Activated CD4-positive, alpha-beta T cell treated with anti-CD3 and anti-CD28 coated beads, Interleukin-10, Interleukin-2, amounts not matched to agents 100 ng/mL and 50 ng/mL, durations not matched to agents 16 hours and 8 hours (primary cell): ENCODE results near the gene DBN1.

ENCODE experiments used
- DNase-seq: peaks from one replicate; pipeline ENCODE4 v3.0.0-alpha.2; 2020

The DBN1 gene

GRCh38 chr5:177472460-177473442, 683 bp downstream of the DBN1 start:
- peak; percentile 49 for DNase-seq

DNA sequence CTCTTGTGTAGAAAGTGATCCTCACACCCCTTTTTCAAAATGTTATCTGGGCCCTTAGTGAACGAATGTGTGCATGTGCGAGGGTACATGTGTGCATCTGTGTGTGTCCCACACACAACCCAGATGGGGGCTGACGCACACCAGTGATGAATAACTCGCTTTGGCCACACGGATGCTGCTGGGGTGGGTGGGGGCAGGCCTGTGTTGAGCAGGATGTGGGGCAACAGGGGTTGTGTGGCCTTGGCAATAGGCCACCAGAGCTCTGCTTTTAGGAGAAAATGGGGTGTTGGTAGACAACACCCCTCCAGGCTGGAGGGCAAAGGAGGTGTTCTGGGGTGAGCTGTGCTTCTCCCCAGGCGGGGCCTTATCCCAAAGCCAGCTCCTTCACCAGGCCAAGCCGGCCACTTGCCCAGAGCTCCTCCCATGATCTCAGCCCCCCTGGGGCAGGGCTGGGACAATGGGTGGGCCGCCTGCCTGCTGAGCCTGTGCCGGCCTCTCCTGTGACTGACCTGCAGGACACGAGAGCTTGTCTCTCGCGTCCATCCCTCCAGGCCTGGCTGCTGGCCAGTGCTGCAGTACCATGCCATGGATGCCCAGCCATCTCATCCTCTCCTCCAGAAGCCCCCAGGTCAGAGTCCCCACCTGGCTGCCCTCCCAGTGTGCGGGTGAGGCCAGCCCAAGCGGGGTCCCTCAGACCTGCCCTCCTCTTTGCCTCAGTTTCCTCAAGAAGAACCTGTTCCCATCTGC, 1.7 kb downstream of the DBN1 start:
- DNase-seq: no peak

GRCh38 chr5:177470759-177471536, 2.5 kb downstream of the DBN1 start:
- no peak for DNase-seq

DNA sequence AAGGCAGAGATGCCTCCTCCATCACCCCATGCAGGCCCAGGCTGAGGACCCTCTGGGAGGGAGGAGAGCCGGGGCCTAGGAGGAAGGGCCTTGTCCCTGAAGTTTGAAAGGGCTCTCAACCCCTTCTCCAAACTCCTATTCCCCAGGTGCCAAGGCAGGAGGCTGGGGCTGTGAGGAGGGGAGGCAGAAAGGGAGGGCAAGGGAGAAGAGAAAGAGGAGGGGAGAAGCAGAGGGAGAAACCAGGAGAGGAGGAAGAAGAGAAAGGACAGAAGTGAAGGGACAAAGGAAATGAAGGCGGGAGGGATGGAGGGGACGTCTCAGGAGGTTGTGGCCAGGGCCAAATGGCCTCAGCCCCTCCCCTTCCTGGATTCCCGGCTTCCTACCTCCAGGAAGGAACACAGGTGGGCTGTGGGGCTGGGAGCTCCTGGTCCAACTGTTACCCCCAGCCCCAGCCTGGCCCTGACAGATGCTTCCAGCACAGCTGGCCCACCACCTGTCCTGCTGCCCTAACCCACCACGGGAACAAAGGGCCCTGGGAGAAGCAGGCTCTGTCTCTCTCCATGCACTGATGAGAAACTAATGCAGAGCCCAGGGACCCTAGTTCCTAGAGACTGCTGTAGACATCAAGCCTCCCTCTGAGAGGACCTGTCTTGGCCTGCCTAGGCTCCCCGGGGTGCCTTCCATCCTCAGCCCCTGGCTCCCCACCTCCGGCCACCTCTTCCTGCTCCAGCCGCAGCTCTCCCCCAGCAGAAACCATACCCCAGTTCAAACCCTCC, 3.5 kb downstream of the DBN1 start:
- DNase-seq: no peak

- no peak for DNase-seq
Measured at GRCh38 chr5:177468685-177469628, 4.5 kb downstream of the DBN1 start.

DNA sequence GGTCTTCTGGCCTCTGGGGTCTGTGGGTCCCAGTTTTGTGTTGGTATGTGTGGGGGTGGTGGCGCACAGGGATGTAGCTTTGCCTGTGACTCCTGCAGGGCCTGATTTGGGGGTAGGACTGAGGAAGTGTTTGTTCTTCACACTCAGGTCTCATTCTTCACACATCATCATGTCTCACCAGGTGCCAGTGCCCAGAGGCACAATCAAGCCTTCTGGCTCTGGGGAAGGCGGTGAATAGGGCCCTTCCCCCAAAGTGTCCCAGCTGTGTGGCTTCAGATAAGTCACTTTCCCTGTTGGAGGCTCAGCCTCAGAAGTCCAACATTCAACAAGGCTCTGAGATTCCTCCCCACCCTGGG, 5.1 kb downstream of the DBN1 start:
- no peak for DNase-seq

DNA sequence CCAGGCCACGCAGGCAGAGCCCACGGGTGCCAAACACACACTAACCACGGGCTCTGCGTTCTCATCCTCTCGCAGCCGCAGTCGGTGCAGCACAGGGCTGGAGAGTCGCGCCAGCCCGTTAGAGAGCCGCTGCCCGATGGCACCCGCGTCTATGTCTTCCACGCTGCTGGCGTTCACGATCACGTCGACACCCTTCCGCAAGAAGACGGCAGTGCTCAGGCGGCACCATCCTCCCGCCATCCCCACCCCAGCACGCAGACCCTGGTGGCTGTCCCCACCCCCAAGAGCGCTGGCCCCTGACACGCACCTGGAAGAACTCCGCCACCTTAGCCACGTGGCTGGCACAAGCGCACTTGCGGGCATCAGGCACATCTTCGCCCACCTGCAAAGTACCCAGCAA, 6.0 kb downstream of the DBN1 start:
- no peak for DNase-seq

DNA sequence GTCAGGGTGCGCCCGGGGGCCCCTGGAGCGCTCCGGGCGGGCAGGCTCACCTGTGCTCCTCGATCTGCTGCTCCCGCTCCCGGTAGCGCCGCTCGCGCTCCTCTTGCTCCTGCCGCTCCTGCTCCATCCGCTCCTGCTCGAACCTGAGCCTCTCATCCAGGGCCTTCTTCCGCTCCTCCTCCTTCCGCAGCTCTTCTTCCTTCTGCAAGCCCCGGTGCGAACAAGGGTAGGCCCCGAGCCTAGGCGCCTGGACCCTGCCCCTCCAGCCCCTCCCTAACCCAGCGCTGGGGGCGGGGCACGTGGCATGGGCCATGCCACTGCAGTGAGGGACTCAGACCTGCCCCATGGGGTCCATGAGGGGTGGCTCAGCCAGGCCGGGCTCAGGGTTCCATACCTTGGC, 6.6 kb downstream of the DBN1 start:
- DNase-seq: no peak

GRCh38 chr5:177465044-177465443, 8.4 kb downstream of the DBN1 start:
- no peak for DNase-seq

GRCh38 chr5:177462021-177462670, 11.3 kb downstream of the DBN1 start:
- DNase-seq: no peak

GRCh38 chr5:177459819-177460628, 13.4 kb downstream of the DBN1 start:
- no peak for DNase-seq

DNA sequence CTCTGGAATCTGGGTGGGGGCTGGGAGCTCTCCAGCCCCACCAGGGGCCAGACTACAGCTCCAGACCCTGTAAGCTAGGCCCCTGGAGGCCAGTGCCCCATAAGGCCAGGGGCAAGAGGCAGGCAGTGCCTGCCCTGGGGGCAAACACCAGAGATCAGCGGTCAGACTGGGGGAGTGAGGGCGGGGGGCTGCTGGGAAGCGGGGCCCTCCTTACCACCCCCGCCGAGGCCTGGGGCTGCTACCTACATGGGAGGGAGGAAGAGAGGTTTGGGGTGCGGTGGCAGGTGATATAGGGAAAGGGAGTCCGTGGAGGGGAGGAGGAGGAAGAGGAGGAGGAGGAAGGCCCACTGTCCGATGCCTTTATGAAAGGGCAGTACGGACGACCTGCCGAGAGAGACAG, 14.1 kb downstream of the DBN1 start:
- no peak for DNase-seq

- DNase-seq: no peak
Measured at GRCh38 chr5:177458912-177459350, 14.5 kb downstream of the DBN1 start.

DNA sequence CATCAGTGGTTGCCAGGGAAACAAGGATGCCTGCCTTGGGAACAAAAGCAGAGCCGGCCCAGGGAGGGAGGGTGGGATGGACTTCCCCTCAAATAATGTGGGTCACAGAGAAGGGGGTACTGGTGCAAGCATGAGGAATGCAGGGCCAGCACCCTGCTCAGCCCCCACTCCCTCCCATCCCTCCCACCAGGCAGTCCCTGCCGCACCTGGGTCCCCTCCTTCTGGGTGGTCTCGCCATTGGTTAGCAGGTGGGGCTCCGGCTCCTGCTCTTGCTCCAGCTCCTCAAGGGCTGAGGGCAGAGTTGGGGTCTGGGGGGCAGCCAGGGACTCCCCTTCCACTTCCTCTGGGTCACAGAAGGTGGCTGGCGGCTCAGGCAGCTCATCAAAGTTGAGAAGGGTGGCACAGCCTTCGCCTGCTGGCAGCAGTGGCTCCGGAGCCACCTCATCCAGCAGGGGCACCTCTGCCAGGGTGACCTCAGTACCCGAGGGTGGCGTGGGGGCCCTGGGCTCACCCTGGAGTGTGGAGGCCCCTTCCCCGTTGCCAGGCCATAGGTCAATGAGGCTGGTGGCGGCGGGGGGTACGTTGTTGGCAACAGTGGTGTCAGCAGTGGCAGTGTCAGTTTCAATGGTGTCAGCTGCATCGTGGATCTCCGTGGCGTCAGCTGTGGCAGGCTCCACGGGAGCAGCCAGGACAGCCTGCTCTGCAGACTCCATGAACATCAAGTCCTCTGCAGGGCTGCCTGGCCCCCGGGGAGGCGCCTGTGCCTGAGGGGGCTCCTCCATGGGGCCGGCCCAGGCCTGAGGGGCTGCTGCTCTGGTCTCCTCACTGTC, 15.4 kb downstream of the DBN1 start:
- no peak for DNase-seq

DNA sequence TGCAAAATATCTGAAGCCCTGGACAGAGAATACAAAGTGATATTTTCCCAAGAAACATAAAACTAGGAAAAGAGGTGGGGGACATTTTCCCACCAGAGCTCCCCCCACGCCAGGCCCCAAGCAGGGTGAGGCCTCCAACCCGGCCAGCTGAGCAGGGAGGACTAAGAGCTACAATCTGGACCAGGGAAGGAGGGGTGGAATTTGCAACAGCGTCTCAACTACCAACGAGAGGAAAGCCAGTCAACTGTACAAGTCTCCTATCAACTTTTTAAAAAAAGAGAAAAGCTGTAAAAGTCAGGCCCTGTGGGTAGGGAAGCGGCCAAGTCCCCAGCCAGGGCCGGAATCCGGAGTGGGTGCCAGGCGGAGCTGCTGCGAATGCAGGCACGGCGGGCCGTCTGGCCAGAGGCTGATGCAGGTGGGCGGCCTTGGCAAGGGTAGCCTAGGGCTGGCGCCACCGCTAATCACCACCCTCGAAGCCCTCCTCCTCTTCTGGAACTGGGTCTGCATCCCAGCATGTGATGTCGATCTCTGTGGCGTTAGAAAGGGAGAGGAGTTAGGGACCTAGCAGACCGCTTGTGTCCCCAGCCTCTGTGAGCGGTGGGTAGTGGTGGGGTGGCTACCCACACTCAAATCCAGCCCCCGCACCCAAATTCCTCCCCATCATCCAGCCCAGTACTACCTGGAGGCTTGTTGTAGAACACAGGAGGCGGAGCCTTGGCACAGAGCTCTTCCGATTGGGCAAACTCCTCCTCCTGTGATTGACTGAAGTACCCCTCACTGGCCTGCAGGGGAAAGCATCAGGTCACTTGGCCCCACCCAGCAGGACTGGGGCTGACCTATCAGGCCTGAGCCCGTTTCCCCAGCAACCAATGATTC, 16.2 kb downstream of the DBN1 start:
- DNase-seq: peak; percentile 84

GRCh38 chr5:177456591-177456964, 16.9 kb downstream of the DBN1 start:
- DNase-seq: no peak

DNA sequence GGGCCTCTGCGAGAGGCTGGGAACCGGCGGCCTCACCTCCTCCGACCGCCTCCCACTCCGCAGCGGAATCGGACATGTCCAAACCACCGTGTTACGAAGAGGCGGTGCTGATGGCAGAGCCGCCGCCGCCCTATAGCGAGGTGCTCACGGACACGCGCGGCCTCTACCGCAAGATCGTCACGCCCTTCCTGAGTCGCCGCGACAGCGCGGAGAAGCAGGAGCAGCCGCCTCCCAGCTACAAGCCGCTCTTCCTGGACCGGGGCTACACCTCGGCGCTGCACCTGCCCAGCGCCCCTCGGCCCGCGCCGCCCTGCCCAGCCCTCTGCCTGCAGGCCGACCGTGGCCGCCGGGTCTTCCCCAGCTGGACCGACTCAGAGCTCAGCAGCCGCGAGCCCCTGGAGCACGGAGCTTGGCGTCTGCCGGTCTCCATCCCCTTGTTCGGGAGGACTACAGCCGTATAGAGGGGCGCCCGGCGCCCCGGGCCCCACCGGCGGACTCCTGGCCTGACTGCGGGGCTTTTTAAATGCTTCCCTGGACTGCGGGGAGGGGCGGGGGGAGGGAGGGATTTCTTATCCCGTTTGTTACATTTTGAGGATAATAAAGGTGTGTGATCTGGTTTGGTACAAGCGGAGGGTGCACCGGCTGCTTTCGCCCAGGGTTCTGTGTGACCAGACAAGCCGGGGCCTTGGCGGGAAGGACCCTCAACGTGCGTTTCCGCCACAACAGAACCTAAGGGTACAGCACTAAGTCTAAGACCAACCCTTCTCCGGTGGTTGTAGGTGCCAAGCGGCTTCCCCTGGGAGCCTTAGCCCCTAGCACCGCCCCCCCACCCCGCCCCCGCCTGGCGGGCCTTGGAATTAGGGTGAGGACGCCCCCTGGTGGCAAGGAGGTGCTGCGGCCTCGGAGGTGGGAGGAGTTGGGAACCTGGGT, 17.5 kb downstream of the DBN1 start:
- DNase-seq: peak; percentile 96
